ENCODE data around the gene KCNC3. TPM values are rescaled to one million over a fixed set of nuclear protein-coding genes. Genes with fewer than 3 reads are reported as not detected.

KCNC3 gene
- total and polyA plus RNA-seq, 10 of the 15 experiments (the other 5 are each of a cell fraction or from before 2014, with no cell fraction given), result 0.08 to 3.8 (median 0.44) TPM; not detected in 2

DNA sequence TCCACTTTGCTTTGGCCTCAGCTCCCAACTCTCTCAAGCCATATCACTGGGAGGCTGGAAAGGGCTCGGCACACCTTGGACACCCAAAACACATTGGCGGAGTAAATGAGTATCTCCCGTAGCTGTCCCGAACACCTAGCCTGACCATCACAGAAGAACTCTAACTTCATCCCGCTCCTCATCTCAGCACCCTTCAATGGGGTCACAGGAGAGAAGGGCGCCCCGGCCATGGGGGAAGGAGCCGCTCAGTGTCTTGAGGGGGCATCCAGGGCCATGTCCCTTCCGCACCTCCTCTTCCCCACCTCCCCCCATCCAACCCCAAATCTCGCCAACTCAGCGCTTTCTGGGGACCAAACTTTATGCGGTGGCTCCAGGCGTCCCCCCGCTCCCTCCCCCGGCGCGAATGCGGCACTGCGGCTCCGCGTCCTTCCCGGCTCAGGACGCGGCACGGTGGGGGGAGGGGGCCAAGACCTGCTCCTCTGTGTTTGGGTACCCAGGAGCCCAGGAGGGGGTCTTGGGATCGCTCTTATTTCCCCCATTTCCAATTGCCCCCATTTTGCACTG, 3.0 kb downstream of the KCNC3 start (continued):
- TF ChIP-seq ZNF207 (IDR thresholded peaks at IDR 0.05; ENCODE audit: borderline replicate concordance), result no peak
- no peak for TF ChIP-seq KAT2A (conservative IDR thresholded peaks at IDR 0.05; ENCODE audit: control insufficient read depth, low read depth, low read length)
- TF ChIP-seq, protein P1, sequence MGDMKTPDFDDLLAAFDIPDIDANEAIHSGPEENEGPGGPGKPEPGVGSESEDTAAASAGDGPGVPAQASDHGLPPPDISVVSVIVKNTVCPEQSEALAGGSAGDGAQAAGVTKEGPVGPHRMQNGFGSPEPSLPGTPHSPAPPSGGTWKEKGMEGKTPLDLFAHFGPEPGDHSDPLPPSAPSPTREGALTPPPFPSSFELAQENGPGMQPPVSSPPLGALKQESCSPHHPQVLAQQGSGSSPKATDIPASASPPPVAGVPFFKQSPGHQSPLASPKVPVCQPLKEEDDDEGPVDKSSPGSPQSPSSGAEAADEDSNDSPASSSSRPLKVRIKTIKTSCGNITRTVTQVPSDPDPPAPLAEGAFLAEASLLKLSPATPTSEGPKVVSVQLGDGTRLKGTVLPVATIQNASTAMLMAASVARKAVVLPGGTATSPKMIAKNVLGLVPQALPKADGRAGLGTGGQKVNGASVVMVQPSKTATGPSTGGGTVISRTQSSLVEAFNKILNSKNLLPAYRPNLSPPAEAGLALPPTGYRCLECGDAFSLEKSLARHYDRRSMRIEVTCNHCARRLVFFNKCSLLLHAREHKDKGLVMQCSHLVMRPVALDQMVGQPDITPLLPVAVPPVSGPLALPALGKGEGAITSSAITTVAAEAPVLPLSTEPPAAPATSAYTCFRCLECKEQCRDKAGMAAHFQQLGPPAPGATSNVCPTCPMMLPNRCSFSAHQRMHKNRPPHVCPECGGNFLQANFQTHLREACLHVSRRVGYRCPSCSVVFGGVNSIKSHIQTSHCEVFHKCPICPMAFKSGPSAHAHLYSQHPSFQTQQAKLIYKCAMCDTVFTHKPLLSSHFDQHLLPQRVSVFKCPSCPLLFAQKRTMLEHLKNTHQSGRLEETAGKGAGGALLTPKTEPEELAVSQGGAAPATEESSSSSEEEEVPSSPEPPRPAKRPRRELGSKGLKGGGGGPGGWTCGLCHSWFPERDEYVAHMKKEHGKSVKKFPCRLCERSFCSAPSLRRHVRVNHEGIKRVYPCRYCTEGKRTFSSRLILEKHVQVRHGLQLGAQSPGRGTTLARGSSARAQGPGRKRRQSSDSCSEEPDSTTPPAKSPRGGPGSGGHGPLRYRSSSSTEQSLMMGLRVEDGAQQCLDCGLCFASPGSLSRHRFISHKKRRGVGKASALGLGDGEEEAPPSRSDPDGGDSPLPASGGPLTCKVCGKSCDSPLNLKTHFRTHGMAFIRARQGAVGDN (IDR thresholded peaks at IDR 0.05), result no peak
- no peak for TF ChIP-seq NFYA (IDR thresholded peaks at IDR 0.05; ENCODE audit: borderline replicate concordance, low read depth, low read length)
- TF ChIP-seq PML (IDR thresholded peaks at IDR 0.05; ENCODE audit: low read length), result no peak

DNA sequence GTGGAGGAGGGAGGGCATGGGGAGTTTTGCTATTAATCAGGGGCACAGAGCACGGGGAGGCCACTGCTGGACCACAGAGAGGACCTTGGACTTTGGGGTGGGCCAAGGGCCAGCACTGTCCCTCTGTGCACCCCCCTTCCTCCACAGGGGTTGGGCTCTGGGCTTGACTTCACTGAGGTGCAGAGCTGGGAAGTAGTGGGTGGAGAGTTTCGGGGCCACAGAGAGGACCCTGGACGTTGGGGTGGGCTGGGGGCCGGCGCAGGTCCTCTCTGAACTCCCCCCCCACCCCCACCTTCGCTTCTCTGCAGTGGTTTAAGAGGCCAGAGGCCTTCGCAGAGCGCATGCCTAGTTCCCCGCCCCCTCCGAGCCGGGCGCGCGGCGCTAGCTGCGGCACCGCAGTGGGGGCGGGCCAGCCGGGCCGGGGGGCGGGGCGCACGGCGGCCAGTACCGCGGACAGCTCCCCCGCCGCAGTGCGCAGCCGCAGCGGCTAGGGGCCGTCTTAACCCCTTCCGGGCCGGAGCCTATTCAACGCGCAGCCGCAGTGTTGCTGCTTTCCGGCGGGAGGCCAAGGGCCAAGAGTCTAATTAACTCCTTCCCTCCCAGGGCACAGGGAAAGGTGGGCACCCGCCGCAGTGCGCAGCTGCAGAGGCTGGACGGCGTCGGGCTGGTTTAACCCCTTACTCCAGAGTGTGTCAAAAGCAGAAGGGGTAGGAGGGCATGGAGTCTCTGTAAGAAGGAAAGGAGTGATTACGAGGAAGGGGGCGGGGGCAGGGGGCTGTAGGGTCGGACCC, 3.7 kb downstream of the KCNC3 start:
- peak overlapping the region; percentile 62 for H3K4me2 ChIP-seq (ENCODE audit: control insufficient read depth, insufficient read depth)
- H3K9ac ChIP-seq (ENCODE audit: control insufficient read depth, insufficient read depth, low read length), result no peak overlapping the region
- ATAC-seq (peak; percentile 30), DNase-seq (ENCODE audit: low read depth, low spot score) (no peak), FAIRE-seq (no peak)
- in situ Hi-C loops (cut with MboI), result loop anchor here (25.0 kb wide), 1 partner anchor 1037 kb away; the partner anchor contains the start of genes CLDND2, ETFB and NKG7
- H3K4me1 ChIP-seq (ENCODE audit: control insufficient read depth, insufficient read depth, low read length), result peaks cover 14% of the 10 kb centered on the region
- no peak overlapping the region for H3K27ac ChIP-seq (ENCODE audit: control insufficient read depth, insufficient read depth)
- ChIA-PET SMC1A (ENCODE audit: uncharacterized antibody, unreplicated experiment) (interaction anchor here (1.0 kb wide), 1 partner anchor 9 kb away, joined by 3 read pairs; no protein-coding TSS in a partner anchor), CTCF (interaction anchor here (0.7 to 0.9 kb wide), 2 partner anchors 21 to 186 kb away, joined by 3 read pairs; partner anchors contain the start of gene JOSD2), POLR2A (interaction anchor here (0.6 kb wide), 3 partner anchors 23 to 482 kb away, joined by 3 to 4 read pairs (median 4); no protein-coding TSS in a partner anchor), RAD21 (ENCODE audit: unreplicated experiment) (interaction anchor here (0.6 to 1.3 kb wide), 3 partner anchors 21 to 178 kb away, joined by 3 to 4 read pairs (median 3); no protein-coding TSS in a partner anchor)
- no TSS peak for BruUV-seq (replicated peaks)
- peaks cover 4% of the 10 kb centered on the region; the same call in 1 of the 2 replicates for H4K20me1 ChIP-seq (ENCODE audit: control insufficient read depth, insufficient read depth)
- intact Hi-C loops (cut with micrococcal nuclease; ENCODE audit: unreplicated experiment), result no loop called here
- no peaks in the 10 kb centered on the region for H3K79me2 ChIP-seq (ENCODE audit: control insufficient read depth, insufficient read depth, low read length)
- H3K9me3 ChIP-seq (replicated peaks; ENCODE audit: control insufficient read depth, insufficient read depth, low read length), result no peaks in the 10 kb centered on the region; the same call in 2 of the 3 replicates
- H3K27me3 ChIP-seq (replicated peaks in 1 of 2; ENCODE audit: control insufficient read depth in 2 of 2, insufficient read depth in 2 of 2, low read length in 1 of 2), result peaks cover 2 to 16% of the 10 kb centered on the region in 2 experiments; a peak in 3 of 4 replicates
- WGBS (ENCODE audit: insufficient coverage, insufficient replicate concordance, low lambda C conversion rate, missing lambda C conversion rate), result 2% methylated on average over 48 of the region's 48 CpGs
- H3K36me3 ChIP-seq (ENCODE audit: control insufficient read depth in 2 of 2, insufficient read depth in 2 of 2, low read length in 1 of 2), result no peaks in the 10 kb centered on the region
- H3K4me3 ChIP-seq, result no peak overlapping the region
- no peak overlapping the region for H2AFZ ChIP-seq (ENCODE audit: control insufficient read depth, low read depth, low read length)
- TF ChIP-seq FOXM1 (IDR thresholded peaks at IDR 0.05; ENCODE audit: low read depth, low read length) (no peak), MYC (IDR thresholded peaks at IDR 0.05; ENCODE audit: insufficient read depth, insufficient read length, insufficient replicate concordance, low read length, severe bottlenecking) (no peak), YY1 (IDR thresholded peaks at IDR 0.05; ENCODE audit: low read depth, low read length) (no peak), NR2C1 (IDR thresholded peaks at IDR 0.05) (peak; percentile 36; the same call in 1 of the 2 replicates), RUNX3 (IDR thresholded peaks at IDR 0.05; ENCODE audit: low read length) (no peak), RCOR1 (conservative IDR thresholded peaks at IDR 0.05; ENCODE audit: low read depth, low read length) (peak; percentile 92; the same call in 1 of the 2 replicates), SUPT20H (IDR thresholded peaks at IDR 0.05; ENCODE audit: borderline replicate concordance, control insufficient read depth, low read depth, low read length) (no peak), HDAC6 (IDR thresholded peaks at IDR 0.05; ENCODE audit: unreplicated experiment) (no peak)
- TF ChIP-seq, protein P2, sequence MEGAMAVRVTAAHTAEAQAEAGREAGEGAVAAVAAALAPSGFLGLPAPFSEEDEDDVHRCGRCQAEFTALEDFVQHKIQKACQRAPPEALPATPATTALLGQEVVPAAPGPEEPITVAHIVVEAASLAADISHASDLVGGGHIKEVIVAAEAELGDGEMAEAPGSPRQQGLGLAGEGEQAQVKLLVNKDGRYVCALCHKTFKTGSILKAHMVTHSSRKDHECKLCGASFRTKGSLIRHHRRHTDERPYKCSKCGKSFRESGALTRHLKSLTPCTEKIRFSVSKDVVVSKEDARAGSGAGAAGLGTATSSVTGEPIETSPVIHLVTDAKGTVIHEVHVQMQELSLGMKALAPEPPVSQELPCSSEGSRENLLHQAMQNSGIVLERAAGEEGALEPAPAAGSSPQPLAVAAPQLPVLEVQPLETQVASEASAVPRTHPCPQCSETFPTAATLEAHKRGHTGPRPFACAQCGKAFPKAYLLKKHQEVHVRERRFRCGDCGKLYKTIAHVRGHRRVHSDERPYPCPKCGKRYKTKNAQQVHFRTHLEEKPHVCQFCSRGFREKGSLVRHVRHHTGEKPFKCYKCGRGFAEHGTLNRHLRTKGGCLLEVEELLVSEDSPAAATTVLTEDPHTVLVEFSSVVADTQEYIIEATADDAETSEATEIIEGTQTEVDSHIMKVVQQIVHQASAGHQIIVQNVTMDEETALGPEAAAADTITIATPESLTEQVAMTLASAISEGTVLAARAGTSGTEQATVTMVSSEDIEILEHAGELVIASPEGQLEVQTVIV (IDR thresholded peaks at IDR 0.05; ENCODE audit: borderline replicate concordance, partially characterized antibody), result no peak
